HepG2 (cell line): ENCODE measurements around the gene AMZ1. TPM values are rescaled to one million over a fixed set of nuclear protein-coding genes. Genes with fewer than 3 reads are reported as not detected.

Experiments used
- AGO2 ChIP-seq: fragments of 200-400 bp; formaldehyde crosslinking; optimal IDR thresholded peaks from 2 replicates; pipeline ENCODE3; 2017; ENCODE audit warnings: mild to moderate bottlenecking, low read depth, low read length, moderate library complexity
- ATF2 ChIP-seq: sonication (generic); formaldehyde crosslinking; IDR thresholded peaks from 2 replicates; pipeline ENCODE4 v1.4.0; 2020; ENCODE audit warnings: missing genetic modification reagents
- ATF7-NPFF ChIP-seq: sonication (generic); formaldehyde crosslinking; IDR thresholded peaks from 2 replicates; pipeline ENCODE4 v1.8.1; 2023; ENCODE audit warnings: mild to moderate bottlenecking, low read depth, missing genetic modification reagents, moderate library complexity
- HMG20B ChIP-seq: conservative IDR thresholded peaks from 2 replicates; pipeline ENCODE4 v1.6.1; 2016; ENCODE audit warnings: missing genetic modification reagents, missing compliant biosample characterization
- HNF4G ChIP-seq, 2 experiments: sonication (generic) in 1 of 2; formaldehyde crosslinking in 1 of 2; IDR thresholded peaks; 2 replicates each; pipeline versions ENCODE4 v1.4.0 to v1.6.1; 2011 to 2020; ENCODE audit warnings: borderline replicate concordance in 2 of 2, low read depth in 2 of 2, mild to moderate bottlenecking in 2 of 2, low read length in 1 of 2, missing genetic modification reagents in 1 of 2, moderate library complexity in 1 of 2
- KMT2A ChIP-seq: sonication (generic); formaldehyde crosslinking; IDR thresholded peaks from 2 replicates; pipeline ENCODE4 v1.4.0; 2020; ENCODE audit warnings: missing genetic modification reagents
- MAX ChIP-seq: IDR thresholded peaks from 2 replicates; pipeline ENCODE4 v1.6.1; 2012; ENCODE audit warnings: inconsistent platforms
- MBNL3 ChIP-seq: fragments of 250-450 bp; sonication (Bioruptor Pico); conservative IDR thresholded peaks from 2 replicates; pipeline ENCODE4 v1.8.0; 2022; ENCODE audit warnings: mild to moderate bottlenecking, inconsistent platforms
- PHF20 ChIP-seq: sonication (generic); formaldehyde crosslinking; IDR thresholded peaks from 2 replicates; pipeline ENCODE4 v1.5.0; 2020; ENCODE audit warnings: mild to moderate bottlenecking, missing genetic modification reagents
- TEAD3 ChIP-seq: optimal IDR thresholded peaks from 2 replicates; pipeline ENCODE3; 2016; ENCODE audit warnings: borderline replicate concordance
- ZBTB38 ChIP-seq: sonication (generic); formaldehyde crosslinking; IDR thresholded peaks from 2 replicates; pipeline ENCODE4 v1.5.1; 2020; ENCODE audit warnings: mild to moderate bottlenecking, missing genetic modification reagents
- ZBTB43 ChIP-seq: sonication (generic); formaldehyde crosslinking; conservative IDR thresholded peaks from 2 replicates; pipeline ENCODE4 v1.4.0; 2020; ENCODE audit warnings: missing genetic modification reagents
- ZBTB49 ChIP-seq: sonication (generic); formaldehyde crosslinking; IDR thresholded peaks from 2 replicates; pipeline ENCODE4 v1.4.0; 2020; ENCODE audit warnings: missing genetic modification reagents, borderline replicate concordance
- ZC3H13 ChIP-seq: sonication (generic); formaldehyde crosslinking; IDR thresholded peaks from 2 replicates; pipeline ENCODE4 v1.8.1; 2023; ENCODE audit warnings: mild to moderate bottlenecking, missing genetic modification reagents, moderate library complexity
- ZGPAT ChIP-seq: IDR thresholded peaks from 2 replicates; pipeline ENCODE4 v1.6.1; 2016; ENCODE audit warnings: mild to moderate bottlenecking
- ZNF331 ChIP-seq: sonication (generic); formaldehyde crosslinking; IDR thresholded peaks from 2 replicates; pipeline ENCODE4 v1.4.0; 2020; ENCODE audit warnings: missing genetic modification reagents
- ZNF382 ChIP-seq: sonication (generic); formaldehyde crosslinking; IDR thresholded peaks from 2 replicates; pipeline ENCODE4 v1.5.0; 2020; ENCODE audit warnings: missing genetic modification reagents, mild to moderate bottlenecking, borderline replicate concordance
- ZNF557 ChIP-seq: sonication (generic); formaldehyde crosslinking; IDR thresholded peaks from 2 replicates; pipeline ENCODE4 v1.4.0; 2020; ENCODE audit warnings: missing genetic modification reagents
- ZNF605 ChIP-seq: sonication (generic); formaldehyde crosslinking; IDR thresholded peaks from 2 replicates; pipeline ENCODE4 v1.8.0; 2022; ENCODE audit warnings: mild to moderate bottlenecking, missing genetic modification reagents
- ZSCAN20 ChIP-seq: sonication (generic); formaldehyde crosslinking; IDR thresholded peaks from 2 replicates; pipeline ENCODE4 v1.4.0; 2020; ENCODE audit warnings: missing genetic modification reagents, mild to moderate bottlenecking, borderline replicate concordance
- polyA plus RNA-seq, 8 experiments: library from polyadenylated mRNA; depleted of rRNA in 3 of 8; stranded (reverse) in 7 of 8; unstranded in 1 of 8; fragments of >200 nt; fragmentation: Illumina TruSeq in 4 of 8; extraction: Trizol in 4 of 8; gene quantifications; 2 replicates each; pipeline versions ENCODE4 v1.2.1 to v1.2.3, GENCODE V29; 2011 to 2016; ENCODE audit warnings: low read depth in 4 of 8, missing spikeins in 1 of 8, mixed read lengths in 1 of 8; ENCODE audit not compliant: insufficient read depth in 1 of 8
- total RNA-seq, 5 experiments: library from RNA; depleted of rRNA; stranded (reverse); fragments of >200 nt; fragmentation: Illumina TruSeq; extraction: Trizol; gene quantifications; 2 replicates each; pipeline ENCODE4 v1.2.3, GENCODE V29; 2016; ENCODE audit warnings: low read depth in 1 of 5

Gene AMZ1
- total and polyA plus RNA-seq, 2 of the 13 experiments (the other 11 are each of a cell fraction or from before 2014, with no cell fraction given): 0.03 TPM; not detected in 1

- TF ChIP-seq ZNF382 (CRISPR knock-in tag) (no peak), ZNF331 (CRISPR knock-in tag) (peak; percentile 68; the same call in 1 of the 2 replicates), HNF4G (IDR thresholded peaks at IDR 0.05; ENCODE audit: borderline replicate concordance, low read depth, low read length) (no peak), HNF4G (CRISPR knock-in tag; IDR thresholded peaks at IDR 0.05; ENCODE audit: borderline replicate concordance, low read depth) (no peak), ZNF605 (CRISPR knock-in tag) (peak; percentile 36; the same call in 1 of the 2 replicates), ZC3H13 (peak; percentile 69; the same call in 1 of the 2 replicates), PHF20 (CRISPR knock-in tag) (0 out of 2 replicates have a peak, but pooled peaks have one; percentile 28), MBNL3 (CRISPR knock-in tag) (no peak), ZNF557 (CRISPR knock-in tag) (no peak), ZBTB43 (CRISPR knock-in tag) (no peak), HMG20B (CRISPR knock-in tag) (0 out of 2 replicates have a peak, but pooled peaks have one; percentile 41), KMT2A (peak; percentile 49; the same call in 1 of the 2 replicates), AGO2 (peak; percentile 86), TEAD3 (CRISPR knock-in tag) (peak; percentile 51), ZSCAN20 (CRISPR knock-in tag) (no peak), ATF7-NPFF (CRISPR knock-in tag) (no peak), ATF2 (peak; percentile 47; the same call in 1 of the 2 replicates), MAX (peak; percentile 70), ZBTB49 (no peak), ZBTB38 (no peak), ZGPAT (CRISPR knock-in tag) (0 out of 2 replicates have a peak, but pooled peaks have one; percentile 26)
These were observed 21.7 kb downstream of the AMZ1 start (continued) for GRCh38 chr7:2709553-2710285.
